Endothelial cell of umbilical vein (primary cell): Measurements from ENCODE around the gene DPH7. TPM values are rescaled to one million over a fixed set of nuclear protein-coding genes. Genes with fewer than 3 reads are reported as not detected.
"Not testable (repeated sequence)": the region's sequence is repeated elsewhere in the genome, so short reads cannot be mapped to it uniquely, and the experiment has no call there.

Experiments used
- BruUV-seq: library from RNA; stranded (reverse); fragments of 400-500 nt; replicated peaks from 2 replicates; lab custom pipeline; 2021; lab: Mats Ljungman, UMichigan
- CTCF ChIA-PET: fragments of 300-600, 350-600 bp; sonication (Branson Sonifier 250); formaldehyde crosslinking; loops from one replicate; lab custom pipeline; 2021; ENCODE audit warnings: antibody characterized with exemption, inconsistent platforms; lab: Charles Lee
- POLR2A ChIA-PET: fragments of 300-600, 350-600 bp; sonication (Branson Sonifier 250); formaldehyde crosslinking; loops from one replicate; lab custom pipeline; 2021; ENCODE audit warnings: antibody characterized with exemption, inconsistent platforms; lab: Charles Lee
- DNase-seq: peaks from one replicate; pipeline ENCODE4 v3.0.0-alpha.2; 2011; ENCODE audit warnings: low read depth, low spot score
- FAIRE-seq: peaks from 2 replicates; lab custom pipeline; 2011; peaks lifted over from hg19 to GRCh38; lab: Jason Lieb, UNC
- H2AFZ ChIP-seq: 2 replicates; pipeline ENCODE4 v1.6.0; 2012; ENCODE audit warnings: low read depth, low read length, control low read depth, inconsistent platforms
- H3K27ac ChIP-seq: 2 replicates; pipeline ENCODE4 v1.5.1; 2011; ENCODE audit warnings: low read depth, mild to moderate bottlenecking, control low read depth, low read length, moderate library complexity; ENCODE audit not compliant: insufficient read depth
- H3K27me3 ChIP-seq, 2 experiments: 2 replicates each; pipeline versions ENCODE4 v1.6.0 to v1.6.1; 2011; ENCODE audit warnings: low read length in 2 of 2, mixed read lengths in 1 of 2; ENCODE audit not compliant: control insufficient read depth in 2 of 2, insufficient read depth in 2 of 2
- H3K36me3 ChIP-seq, 2 experiments: 2 replicates in 1 of 2; 3 replicates in 1 of 2; pipeline ENCODE4 v1.5.1; 2011; ENCODE audit warnings: low read length in 2 of 2, mild to moderate bottlenecking in 1 of 2, moderate library complexity in 1 of 2; ENCODE audit not compliant: control insufficient read depth in 2 of 2, insufficient read depth in 2 of 2; ENCODE audit errors: extremely low read depth in 1 of 2
- H3K4me1 ChIP-seq: 3 replicates; pipeline ENCODE4 v1.5.1; 2011; ENCODE audit warnings: mild to moderate bottlenecking, low read length; ENCODE audit not compliant: control insufficient read depth, insufficient read depth; ENCODE audit errors: extremely low read depth
- H3K4me2 ChIP-seq: 2 replicates; pipeline ENCODE4 v1.6.1; 2011; ENCODE audit warnings: low read length, control low read depth, mixed read lengths; ENCODE audit not compliant: insufficient read depth
- H3K4me3 ChIP-seq, 3 experiments: fragments of 200-600 bp in 1 of 3; sonication (generic), shearing (Covaris generic) in 1 of 3; replicated peaks in 1 of 3; 2 replicates each; pipeline ENCODE4 v1.5.1; 2011 to 2016; ENCODE audit warnings: control low read depth in 3 of 3, low read length in 3 of 3, mild to moderate bottlenecking in 2 of 3, inconsistent platforms in 1 of 3, low read depth in 1 of 3, moderate library complexity in 1 of 3; ENCODE audit not compliant: insufficient read depth in 1 of 3
- H3K79me2 ChIP-seq: 2 replicates; pipeline ENCODE4 v1.6.0; 2012; ENCODE audit warnings: low read length, inconsistent platforms; ENCODE audit not compliant: control insufficient read depth, insufficient read depth
- H3K9ac ChIP-seq: replicated peaks from 2 replicates; pipeline ENCODE3; 2011; ENCODE audit warnings: low read length, control low read depth; ENCODE audit not compliant: insufficient read depth; ENCODE audit errors: extremely low read depth
- H3K9me1 ChIP-seq: replicated peaks from 3 replicates; pipeline ENCODE4 v1.6.0; 2011; ENCODE audit warnings: mild to moderate bottlenecking, low read length; ENCODE audit not compliant: control insufficient read depth, insufficient read depth; ENCODE audit errors: extremely low read depth
- H3K9me3 ChIP-seq: replicated peaks from 2 replicates; pipeline ENCODE4 v1.5.1; 2012; ENCODE audit warnings: low read length, inconsistent platforms; ENCODE audit not compliant: control insufficient read depth, insufficient read depth
- H4K20me1 ChIP-seq: replicated peaks from 2 replicates; pipeline ENCODE3; 2011; ENCODE audit warnings: mild to moderate bottlenecking, low read length; ENCODE audit not compliant: control insufficient read depth, insufficient read depth; ENCODE audit errors: extremely low read depth
- EZH2 ChIP-seq: IDR thresholded peaks from 2 replicates; pipeline ENCODE4 v1.6.1; 2012; ENCODE audit warnings: borderline replicate concordance, low read depth, mild to moderate bottlenecking, moderate library complexity, low read length, inconsistent platforms; ENCODE audit not compliant: severe bottlenecking
- FOS ChIP-seq: IDR thresholded peaks from 2 replicates; pipeline ENCODE4 v1.6.1; 2011; ENCODE audit warnings: mild to moderate bottlenecking, low read length, moderate library complexity, borderline replicate concordance; ENCODE audit not compliant: insufficient read depth
- GATA2 ChIP-seq: IDR thresholded peaks from 2 replicates; pipeline ENCODE4 v1.7.0; 2011; ENCODE audit warnings: low read depth, mild to moderate bottlenecking, moderate library complexity, mixed read lengths, low read length; ENCODE audit not compliant: insufficient read length, insufficient read depth
- JUN ChIP-seq: IDR thresholded peaks from 2 replicates; pipeline ENCODE4 v1.6.1; 2011; ENCODE audit warnings: borderline replicate concordance, low read depth; ENCODE audit not compliant: insufficient read length, insufficient read depth
- MYC ChIP-seq: IDR thresholded peaks from one replicate; pipeline ENCODE4 v1.6.1; 2011; ENCODE audit warnings: mild to moderate bottlenecking, low read depth, low read length
- POLR2A ChIP-seq: IDR thresholded peaks from 2 replicates; pipeline ENCODE4 v1.6.1; 2012; ENCODE audit warnings: low read depth, mild to moderate bottlenecking, control low read depth, low read length
- POLR2AphosphoS5 ChIP-seq: IDR thresholded peaks from 2 replicates; pipeline ENCODE4 v1.6.1; 2012; ENCODE audit warnings: low read depth, mild to moderate bottlenecking, control low read depth, low read length, moderate library complexity; ENCODE audit not compliant: insufficient read depth
- dilution Hi-C: fragments of 300-500 bp; cut with MboI; formaldehyde crosslinking; loops from one replicate; pipeline ENCODE4 v1.15.0; 2019; ENCODE audit warnings: low sequenced_read_pairs; ENCODE audit not compliant: extremely low pct_ligation_motif_present
- intact Hi-C: fragments of 100-400 bp; cut with micrococcal nuclease; formaldehyde crosslinking; loops from one replicate; pipeline ENCODE4 v1.10.0; 2022
- polyA plus RNA-seq, 4 experiments: library from polyadenylated mRNA; depleted of rRNA in 3 of 4; stranded (reverse) in 3 of 4; unstranded in 1 of 4; fragments of >200 nt; gene quantifications; 2 replicates each; pipeline versions ENCODE4 v1.2.1 to v1.2.3, GENCODE V29; 2011 to 2012; ENCODE audit warnings: missing spikeins in 1 of 4
- total RNA-seq: library from RNA; stranded (reverse); gene quantifications from 2 replicates; pipeline ENCODE4 v1.2.3, GENCODE V29; 2021
- TF ChIP-seq, protein P1 (sequence below): IDR thresholded peaks from 2 replicates; pipeline ENCODE4 v1.6.1; 2011; ENCODE audit not compliant: insufficient read depth, insufficient read length
- TF ChIP-seq, protein P2 (sequence below), 2 donors: IDR thresholded peaks; 1 replicate in 1 of 2; 2 replicates in 1 of 2; pipeline ENCODE4 v1.5.1; 2011; ENCODE audit warnings: low read length in 2 of 2, mild to moderate bottlenecking in 2 of 2, moderate library complexity in 2 of 2, control low read depth in 1 of 2, inconsistent platforms in 1 of 2, low read depth in 1 of 2; ENCODE audit not compliant: insufficient read depth in 1 of 2; ENCODE audit errors: extremely low read depth in 1 of 2

DPH7 gene
- total and polyA plus RNA-seq, 2 donors (not counting 3 experiments of a cell fraction or from before 2014, with no cell fraction given) = 41.8 to 43.2 TPM

DNA sequence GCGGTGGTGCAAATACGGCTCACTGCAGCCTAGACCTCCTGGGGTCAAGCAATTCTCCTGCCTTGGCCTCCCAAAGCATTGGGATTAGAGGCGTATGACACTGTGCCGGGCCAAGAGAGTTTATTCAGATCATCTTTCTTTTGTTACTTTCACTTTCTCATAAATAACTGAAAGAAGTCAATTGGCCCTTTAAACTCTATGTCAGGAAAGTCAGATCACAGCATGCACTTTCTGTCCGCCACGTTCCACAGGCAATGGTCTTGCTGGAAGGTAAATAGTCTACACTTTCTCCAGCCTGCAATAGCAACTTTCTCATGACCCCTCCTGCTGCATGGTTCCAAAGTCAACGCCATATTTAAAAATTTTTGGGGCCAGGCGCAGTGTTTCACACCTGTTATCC is 20.2 kb upstream of the DPH7 start:
- intact Hi-C loops = no loop called here

DNA sequence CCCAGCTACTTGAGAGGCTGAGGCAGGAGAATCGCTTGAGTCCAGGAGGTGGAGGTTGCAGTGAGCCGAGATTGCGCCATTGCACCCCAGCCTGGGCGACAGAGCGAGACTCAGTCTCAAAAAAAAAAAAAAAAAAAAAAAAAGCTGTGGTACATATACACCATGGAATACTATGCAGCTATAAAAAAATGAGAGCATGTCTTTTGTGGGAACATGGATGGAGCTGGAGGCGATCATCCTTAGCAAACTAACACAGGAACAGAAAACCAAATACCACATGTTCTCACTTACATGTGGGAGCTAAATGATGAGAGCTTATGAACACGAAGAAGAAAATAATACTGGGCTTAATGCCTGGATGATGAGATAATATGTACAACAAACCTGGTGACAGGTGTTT is 17.9 kb upstream of the DPH7 start:
- dilution Hi-C loops = not testable (repeated sequence)

More for the DNA sequence above, 20.2 kb upstream of the DPH7 start:
- H4K20me1 ChIP-seq = no peaks in the 10 kb centered on the region
- no TSS peak for BruUV-seq
- FAIRE-seq (no peak), DNase-seq (no peak)
- H3K36me3 ChIP-seq = no peaks in the 10 kb centered on the region
- no peak overlapping the region for H3K27ac ChIP-seq
- H3K9me1 ChIP-seq = no peaks in the 10 kb centered on the region
- no peaks in the 10 kb centered on the region for H3K27me3 ChIP-seq
- ChIA-PET POLR2A (no interaction called here), CTCF (no interaction called here)
- H2AFZ ChIP-seq = no peak overlapping the region
- no peaks in the 10 kb centered on the region for H3K4me1 ChIP-seq
- dilution Hi-C loops = no loop called here
- no peak overlapping the region for H3K4me2 ChIP-seq
- no peak overlapping the region for H3K9ac ChIP-seq
- TF ChIP-seq GATA2 (no peak), JUN (no peak), POLR2AphosphoS5 (no peak), EZH2 (no peak), POLR2A (no peak), MYC (no peak), FOS (no peak)
- TF ChIP-seq, protein P1, sequence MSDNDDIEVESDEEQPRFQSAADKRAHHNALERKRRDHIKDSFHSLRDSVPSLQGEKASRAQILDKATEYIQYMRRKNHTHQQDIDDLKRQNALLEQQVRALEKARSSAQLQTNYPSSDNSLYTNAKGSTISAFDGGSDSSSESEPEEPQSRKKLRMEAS = no peak
- TF ChIP-seq, protein P2, sequence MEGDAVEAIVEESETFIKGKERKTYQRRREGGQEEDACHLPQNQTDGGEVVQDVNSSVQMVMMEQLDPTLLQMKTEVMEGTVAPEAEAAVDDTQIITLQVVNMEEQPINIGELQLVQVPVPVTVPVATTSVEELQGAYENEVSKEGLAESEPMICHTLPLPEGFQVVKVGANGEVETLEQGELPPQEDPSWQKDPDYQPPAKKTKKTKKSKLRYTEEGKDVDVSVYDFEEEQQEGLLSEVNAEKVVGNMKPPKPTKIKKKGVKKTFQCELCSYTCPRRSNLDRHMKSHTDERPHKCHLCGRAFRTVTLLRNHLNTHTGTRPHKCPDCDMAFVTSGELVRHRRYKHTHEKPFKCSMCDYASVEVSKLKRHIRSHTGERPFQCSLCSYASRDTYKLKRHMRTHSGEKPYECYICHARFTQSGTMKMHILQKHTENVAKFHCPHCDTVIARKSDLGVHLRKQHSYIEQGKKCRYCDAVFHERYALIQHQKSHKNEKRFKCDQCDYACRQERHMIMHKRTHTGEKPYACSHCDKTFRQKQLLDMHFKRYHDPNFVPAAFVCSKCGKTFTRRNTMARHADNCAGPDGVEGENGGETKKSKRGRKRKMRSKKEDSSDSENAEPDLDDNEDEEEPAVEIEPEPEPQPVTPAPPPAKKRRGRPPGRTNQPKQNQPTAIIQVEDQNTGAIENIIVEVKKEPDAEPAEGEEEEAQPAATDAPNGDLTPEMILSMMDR (IDR thresholded peaks at IDR 0.05; ENCODE audit: extremely low read depth in 1 of 2, insufficient read depth in 1 of 2, low read depth in 1 of 2, low read length in 2 of 2) = no peak
- H3K4me3 ChIP-seq = no peak overlapping the region
- H3K79me2 ChIP-seq = no peaks in the 10 kb centered on the region
- H3K9me3 ChIP-seq = no peaks in the 10 kb centered on the region

More for the DNA sequence above, 17.9 kb upstream of the DPH7 start:
- H3K27ac ChIP-seq, H3K4me1 ChIP-seq, H3K9me1 ChIP-seq, H4K20me1 ChIP-seq, H3K4me2 ChIP-seq, H3K4me3 ChIP-seq, H2AFZ ChIP-seq, H3K9me3 ChIP-seq, FAIRE-seq, H3K36me3 ChIP-seq, POLR2A ChIA-PET, intact Hi-C loops, DNase-seq, H3K9ac ChIP-seq, H3K27me3 ChIP-seq, H3K79me2 ChIP-seq, BruUV-seq: not testable (repeated sequence)
- CTCF ChIA-PET = interaction anchor here (1.0 to 1.3 kb wide), 2 partner anchors 9 to 17 kb away, joined by 3 read pairs; partner anchors contain the start of gene ARRDC1
